Mesendoderm (in vitro differentiated cells): ENCODE results near the gene RPS6KB2.

ENCODE experiments used
- DNase-seq: peaks from one replicate; pipeline ENCODE4 v3.0.0; 2013
- H2AK5ac ChIP-seq: 2 replicates; pipeline ENCODE4 v1.6.1; 2013; ENCODE audit warnings: low read length, inconsistent platforms
- H2BK120ac ChIP-seq: 2 replicates; pipeline ENCODE4 v1.6.1; 2013; ENCODE audit warnings: low read depth, mild to moderate bottlenecking, low read length, moderate library complexity, mixed read lengths
- H2BK15ac ChIP-seq: replicated peaks from 2 replicates; pipeline ENCODE4 v1.6.1; 2013; ENCODE audit warnings: low read depth, mild to moderate bottlenecking, moderate library complexity
- H2BK5ac ChIP-seq: 2 replicates; pipeline ENCODE4 v1.6.1; 2013; ENCODE audit warnings: low read length, inconsistent platforms
- H3K18ac ChIP-seq: 2 replicates; pipeline ENCODE4 v1.6.1; 2013; ENCODE audit warnings: mild to moderate bottlenecking, low read length, mixed read lengths
- H3K23ac ChIP-seq: one replicate; pipeline ENCODE4 v1.6.1; 2013; ENCODE audit warnings: low read length
- H3K27ac ChIP-seq: 2 replicates; pipeline ENCODE4 v1.5.1; 2013; ENCODE audit warnings: low read depth, mild to moderate bottlenecking, inconsistent platforms, low read length, moderate library complexity
- H3K27me3 ChIP-seq: 2 replicates; pipeline ENCODE4 v1.6.1; 2013; ENCODE audit warnings: low read length, control low read depth, mild to moderate bottlenecking, inconsistent platforms; ENCODE audit not compliant: insufficient read depth, poor library complexity
- H3K36me3 ChIP-seq: 2 replicates; pipeline ENCODE4 v1.6.1; 2013; ENCODE audit warnings: low read length, inconsistent platforms; ENCODE audit not compliant: control insufficient read depth, insufficient read depth
- H3K4ac ChIP-seq: one replicate; pipeline ENCODE4 v1.6.1; 2013; ENCODE audit warnings: low read depth, mild to moderate bottlenecking, low read length, moderate library complexity
- H3K4me1 ChIP-seq: 2 replicates; pipeline ENCODE4 v1.6.1; 2013; ENCODE audit warnings: low read depth, low read length, inconsistent platforms; ENCODE audit not compliant: control insufficient read depth
- H3K4me2 ChIP-seq: 2 replicates; pipeline ENCODE4 v1.6.1; 2013; ENCODE audit warnings: low read length
- H3K4me3 ChIP-seq: 2 replicates; pipeline ENCODE4 v1.5.1; 2013; ENCODE audit warnings: mild to moderate bottlenecking, low read length
- H3K56ac ChIP-seq: one replicate; pipeline ENCODE4 v1.6.1; 2013; ENCODE audit warnings: low read length
- H3K79me1 ChIP-seq: 2 replicates; pipeline ENCODE4 v1.6.1; 2013; ENCODE audit warnings: low read length, inconsistent platforms
- H3K79me2 ChIP-seq: 2 replicates; pipeline ENCODE4 v1.6.1; 2013; ENCODE audit warnings: mild to moderate bottlenecking, low read length; ENCODE audit not compliant: control insufficient read depth, insufficient read depth
- H3K9ac ChIP-seq: 2 replicates; pipeline ENCODE4 v1.6.1; 2013; ENCODE audit warnings: low read length, inconsistent platforms
- H4K5ac ChIP-seq: one replicate; pipeline ENCODE4 v1.6.1; 2013; ENCODE audit warnings: low read length
- H4K8ac ChIP-seq: one replicate; pipeline ENCODE4 v1.6.1; 2013; ENCODE audit warnings: low read depth, mild to moderate bottlenecking, control low read depth, low read length, moderate library complexity
- WGBS: extraction: QIAGEN DNeasy Blood & Tissue Kit; methylation state at CpG from one replicate; pipeline ENCODE4 v1.1.7; 2013; ENCODE audit warnings: low lambda C conversion rate, missing lambda C conversion rate; ENCODE audit not compliant: insufficient coverage; ENCODE audit errors: extremely low coverage; 5-methylcytosine and 5-hydroxymethylcytosine counted together

Gene RPS6KB2

DNA sequence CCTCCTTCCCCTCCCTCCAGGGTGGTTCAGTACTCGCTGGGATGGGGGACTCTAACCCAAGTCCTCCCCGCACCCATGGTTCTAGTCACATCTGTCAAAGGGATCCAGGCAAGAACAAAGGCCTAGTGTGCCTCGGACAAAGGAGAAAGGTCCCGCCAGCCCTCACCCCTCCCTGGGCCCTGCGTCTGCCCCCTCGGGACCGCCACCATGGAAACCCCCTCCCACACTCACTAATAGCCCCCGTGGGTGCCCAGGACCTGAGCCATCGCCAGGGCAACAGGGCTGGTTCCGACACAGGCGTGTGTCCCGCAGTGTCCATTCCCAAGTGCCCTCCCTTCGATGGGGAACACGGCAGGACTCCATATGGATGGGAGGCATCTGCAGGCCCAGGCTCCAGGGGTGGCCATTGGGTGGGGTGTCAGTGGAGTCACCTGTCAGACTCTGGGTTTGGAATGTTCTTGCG, 17.9 kb upstream of the RPS6KB2 start:
- Histone ChIP-seq H3K4ac (no peak overlapping the region), H3K23ac (no peak overlapping the region), H3K4me3 (no peak overlapping the region), H2BK15ac (no peak overlapping the region), H2AK5ac (no peak overlapping the region), H4K5ac (no peak overlapping the region), H2BK5ac (no peak overlapping the region), H3K18ac (no peak overlapping the region), H3K4me2 (no peak overlapping the region), H3K27me3 (no peaks in the 10 kb centered on the region), H3K79me2 (no peaks in the 10 kb centered on the region), H3K79me1 (no peaks in the 10 kb centered on the region), H4K8ac (no peak overlapping the region), H3K27ac (no peak overlapping the region), H3K9ac (no peak overlapping the region), H3K56ac (no peak overlapping the region), H3K36me3 (no peaks in the 10 kb centered on the region), H3K4me1 (no peaks in the 10 kb centered on the region), H2BK120ac (no peak overlapping the region)
- WGBS = no CpG with 5 or more reads among the region's 15 CpGs
- no peak for DNase-seq

DNA sequence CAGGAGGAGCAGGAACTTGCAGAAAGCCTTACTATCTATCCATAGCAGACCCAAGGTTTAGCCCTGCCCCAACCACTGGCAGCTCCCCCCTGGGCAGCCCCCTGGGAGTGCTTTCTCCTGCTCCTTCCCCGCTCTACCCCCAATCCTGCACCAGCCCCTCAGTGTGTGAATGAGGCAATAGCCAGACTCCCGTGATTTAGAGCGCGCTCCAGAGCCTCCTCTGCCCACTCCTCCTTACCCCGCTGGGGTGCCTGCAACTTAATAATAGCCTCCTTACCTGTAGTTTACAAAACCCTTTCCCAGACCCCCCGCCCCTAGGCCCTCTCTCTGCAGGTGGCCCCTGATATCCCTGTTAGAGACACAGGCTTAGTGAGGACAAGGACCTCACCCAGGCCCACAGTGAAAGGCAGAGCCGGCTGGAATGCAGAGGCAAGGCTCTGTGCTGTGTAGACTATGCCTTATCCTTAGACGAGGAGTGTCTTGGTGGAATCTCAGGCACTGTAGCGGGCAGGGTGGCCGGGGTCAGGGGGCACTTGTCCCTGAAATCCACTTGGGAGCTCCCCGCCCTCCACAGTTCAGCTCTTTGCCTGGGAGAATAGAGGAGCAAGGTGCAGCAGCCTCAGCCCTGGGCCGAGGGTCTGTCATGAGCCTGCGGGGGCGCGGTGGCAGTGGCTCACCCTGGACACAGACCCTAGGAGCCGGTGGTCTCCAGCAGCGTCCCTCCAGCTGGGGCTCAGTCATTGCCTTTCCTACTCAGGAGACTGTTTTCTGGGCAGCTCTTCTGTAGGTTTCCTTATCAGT, 17.1 kb upstream of the RPS6KB2 start:
- Histone ChIP-seq H3K9ac (no peak overlapping the region), H4K5ac (no peak overlapping the region), H3K79me1 (no peaks in the 10 kb centered on the region), H2BK5ac (no peak overlapping the region), H3K18ac (no peak overlapping the region), H3K4me1 (no peaks in the 10 kb centered on the region), H3K27me3 (no peaks in the 10 kb centered on the region), H3K27ac (no peak overlapping the region), H4K8ac (no peak overlapping the region), H3K4me3 (no peak overlapping the region), H2AK5ac (no peak overlapping the region), H3K4ac (no peak overlapping the region), H3K36me3 (no peaks in the 10 kb centered on the region), H2BK15ac (no peak overlapping the region), H3K4me2 (no peak overlapping the region), H3K79me2 (no peaks in the 10 kb centered on the region), H2BK120ac (no peak overlapping the region), H3K56ac (no peak overlapping the region), H3K23ac (no peak overlapping the region)
- no peak for DNase-seq
- WGBS = no CpG with 5 or more reads among the region's 17 CpGs

GRCh38 chr11:67411785-67412152, 16.5 kb upstream of the RPS6KB2 start:
- Histone ChIP-seq H3K4me2 (no peak overlapping the region), H3K18ac (no peak overlapping the region), H3K79me2 (no peaks in the 10 kb centered on the region), H3K4me1 (no peaks in the 10 kb centered on the region), H4K8ac (no peak overlapping the region), H3K4ac (no peak overlapping the region), H2BK120ac (no peak overlapping the region), H2AK5ac (no peak overlapping the region), H3K4me3 (no peak overlapping the region), H2BK5ac (no peak overlapping the region), H3K27ac (no peak overlapping the region), H3K23ac (no peak overlapping the region), H2BK15ac (no peak overlapping the region), H3K9ac (no peak overlapping the region), H3K36me3 (no peaks in the 10 kb centered on the region), H3K79me1 (no peaks in the 10 kb centered on the region), H3K27me3 (no peaks in the 10 kb centered on the region), H4K5ac (no peak overlapping the region), H3K56ac (peak overlapping the region; percentile 25)
- no peak for DNase-seq
- WGBS = no CpG with 5 or more reads among the region's 7 CpGs

DNA sequence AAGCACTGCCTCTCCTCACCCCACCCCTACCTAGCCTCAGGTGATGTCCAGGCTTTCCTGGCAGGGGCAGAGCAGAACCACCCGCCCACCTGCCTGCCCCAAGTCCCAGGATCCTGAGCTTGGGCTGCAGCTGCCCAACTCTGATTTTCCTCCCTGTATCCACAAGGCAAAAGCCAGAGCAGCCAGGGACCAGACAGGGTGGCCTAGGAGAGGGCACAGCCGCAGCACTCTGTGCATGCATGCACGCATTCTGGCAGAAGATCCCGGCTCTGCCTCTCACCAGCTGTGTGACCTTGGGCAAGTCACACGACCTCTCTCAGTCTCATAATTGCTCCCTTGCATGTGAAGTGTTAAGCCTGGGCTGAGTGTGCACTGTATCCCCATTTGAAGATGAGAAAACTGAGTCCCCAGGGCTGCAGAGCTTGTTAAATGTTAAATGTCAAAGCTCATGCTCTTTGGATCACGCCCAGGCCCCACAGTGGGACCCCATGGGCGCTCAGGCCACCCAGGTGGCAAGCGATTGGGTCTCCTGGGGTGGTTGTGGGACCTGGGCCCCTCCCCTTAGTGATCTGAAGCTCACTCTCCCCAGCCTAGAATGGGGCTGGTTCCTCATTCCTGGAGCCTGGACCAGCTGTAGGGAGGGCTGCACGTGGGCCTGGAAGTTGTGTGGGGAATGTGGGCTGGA, 15.7 kb upstream of the RPS6KB2 start:
- WGBS = no CpG with 5 or more reads among the region's 9 CpGs
- H2BK5ac ChIP-seq = no peak overlapping the region
- H2BK15ac ChIP-seq = no peak overlapping the region
- no peak overlapping the region for H3K27ac ChIP-seq
- no peak overlapping the region for H3K18ac ChIP-seq
- no peaks in the 10 kb centered on the region for H3K4me1 ChIP-seq
- no peak overlapping the region for H3K4ac ChIP-seq
- no peaks in the 10 kb centered on the region for H3K79me1 ChIP-seq
- no peak overlapping the region for H3K23ac ChIP-seq
- no peak overlapping the region for H2AK5ac ChIP-seq
- H3K4me2 ChIP-seq = no peak overlapping the region
- no peak overlapping the region for H2BK120ac ChIP-seq
- DNase-seq = no peak
- H4K8ac ChIP-seq = no peak overlapping the region
- H3K27me3 ChIP-seq = no peaks in the 10 kb centered on the region
- H3K4me3 ChIP-seq = no peak overlapping the region
- no peak overlapping the region for H3K56ac ChIP-seq
- H3K36me3 ChIP-seq = no peaks in the 10 kb centered on the region
- no peak overlapping the region for H4K5ac ChIP-seq
- no peak overlapping the region for H3K9ac ChIP-seq
- H3K79me2 ChIP-seq = no peaks in the 10 kb centered on the region

DNA sequence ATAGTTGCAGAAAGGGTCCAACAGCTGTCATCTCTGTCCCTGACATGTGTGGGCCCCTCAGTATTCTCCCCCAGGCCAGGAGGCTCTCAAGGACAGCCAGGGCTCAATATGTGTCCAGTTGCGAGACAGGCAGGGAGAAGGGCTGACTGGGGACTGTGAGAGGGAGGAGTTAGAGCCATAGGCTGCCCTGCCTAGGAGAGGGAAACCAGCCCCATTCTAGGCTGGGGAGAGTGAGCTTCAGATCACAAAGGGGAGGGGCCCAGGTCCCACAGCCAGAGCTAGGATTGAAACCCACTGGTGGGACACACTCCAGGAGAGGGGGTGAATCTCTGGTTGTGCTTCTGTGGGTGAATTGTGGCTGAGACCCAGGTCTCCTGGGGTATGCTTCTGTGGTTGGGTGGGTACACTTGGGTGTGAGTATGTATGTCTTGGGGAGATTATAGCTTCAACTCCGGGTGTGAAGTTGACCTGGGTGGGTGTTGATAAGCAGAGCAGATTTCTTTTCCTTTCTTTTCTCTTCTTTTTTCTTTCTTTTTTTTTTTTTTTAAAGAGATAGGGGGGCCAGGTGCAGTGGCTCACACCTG, 14.9 kb upstream of the RPS6KB2 start:
- no CpG with 5 or more reads among the region's 2 CpGs for WGBS
- H3K9ac ChIP-seq = no peak overlapping the region
- no peak overlapping the region for H3K27ac ChIP-seq
- no peaks in the 10 kb centered on the region for H3K79me1 ChIP-seq
- no peak overlapping the region for H4K5ac ChIP-seq
- H3K23ac ChIP-seq = no peak overlapping the region
- no peaks in the 10 kb centered on the region for H3K27me3 ChIP-seq
- no peak overlapping the region for H2AK5ac ChIP-seq
- H2BK120ac ChIP-seq = no peak overlapping the region
- no peak overlapping the region for H4K8ac ChIP-seq
- H3K18ac ChIP-seq = no peak overlapping the region
- H3K4ac ChIP-seq = no peak overlapping the region
- no peak overlapping the region for H3K4me2 ChIP-seq
- H3K4me1 ChIP-seq = no peaks in the 10 kb centered on the region
- H2BK5ac ChIP-seq = no peak overlapping the region
- no peaks in the 10 kb centered on the region for H3K79me2 ChIP-seq
- no peak for DNase-seq
- no peak overlapping the region for H3K56ac ChIP-seq
- no peak overlapping the region for H2BK15ac ChIP-seq
- H3K4me3 ChIP-seq = no peak overlapping the region
- no peaks in the 10 kb centered on the region for H3K36me3 ChIP-seq
